Osteoblast (primary cell): ENCODE data around the gene COL9A2. TPM values are rescaled to one million over a fixed set of nuclear protein-coding genes. Genes with fewer than 3 reads are reported as not detected.

ENCODE experiments used
- DNase-seq: peaks from one replicate; pipeline ENCODE4 v3.0.0; 2011; ENCODE audit warnings: low spot score, mixed read lengths; ENCODE audit not compliant: insufficient read length; ENCODE audit errors: missing footprints
- H2AFZ ChIP-seq: 2 replicates; pipeline ENCODE4 v1.6.0; 2011; ENCODE audit warnings: mild to moderate bottlenecking, low read length
- H3K27ac ChIP-seq: 2 replicates; pipeline ENCODE4 v1.5.1; 2011; ENCODE audit warnings: mild to moderate bottlenecking, low read depth, low read length, moderate library complexity
- H3K27me3 ChIP-seq: 2 replicates; pipeline ENCODE4 v1.6.0; 2012; ENCODE audit warnings: mild to moderate bottlenecking, control low read depth, inconsistent platforms, low read length, moderate library complexity; ENCODE audit not compliant: insufficient read depth
- H3K36me3 ChIP-seq: 2 replicates; pipeline ENCODE4 v1.5.1; 2011; ENCODE audit warnings: mild to moderate bottlenecking, low read length, control low read depth, moderate library complexity; ENCODE audit not compliant: insufficient read depth
- H3K4me1 ChIP-seq: 2 replicates; pipeline ENCODE4 v1.5.1; 2011; ENCODE audit warnings: mild to moderate bottlenecking, low read length, control low read depth, moderate library complexity; ENCODE audit not compliant: insufficient read depth
- H3K4me2 ChIP-seq: 2 replicates; pipeline ENCODE4 v1.6.0; 2011; ENCODE audit warnings: mild to moderate bottlenecking, low read length; ENCODE audit not compliant: insufficient read depth
- H3K4me3 ChIP-seq: fragments of 200-600 bp; sonication (generic); 3 replicates; pipeline ENCODE4 v1.5.1; 2012; ENCODE audit warnings: mild to moderate bottlenecking, low read length, inconsistent platforms; ENCODE audit not compliant: insufficient read depth
- H3K79me2 ChIP-seq: 2 replicates; pipeline ENCODE4 v1.6.0; 2012; ENCODE audit warnings: mild to moderate bottlenecking, low read length, control low read depth, inconsistent platforms; ENCODE audit not compliant: insufficient read depth
- H3K9me3 ChIP-seq: 2 replicates; pipeline ENCODE4 v1.5.1; 2011; ENCODE audit warnings: low read depth, low read length, control low read depth
- H4K20me1 ChIP-seq: 2 replicates; pipeline ENCODE4 v1.6.0; 2012; ENCODE audit warnings: mild to moderate bottlenecking, low read length, control low read depth; ENCODE audit not compliant: insufficient read depth
- total RNA-seq: library from RNA; depleted of rRNA; stranded (reverse); fragments of >200 nt; gene quantifications from 2 replicates; pipeline ENCODE4 v1.2.3, GENCODE V29; 2012
- TF ChIP-seq, protein P1 (sequence below): IDR thresholded peaks from 2 replicates; pipeline ENCODE4 v1.5.1; 2011; ENCODE audit warnings: mild to moderate bottlenecking, low read depth, low read length, moderate library complexity; ENCODE audit errors: extremely low read depth

Gene COL9A2
- total RNA-seq, 1 donor: 0.36 TPM

DNA sequence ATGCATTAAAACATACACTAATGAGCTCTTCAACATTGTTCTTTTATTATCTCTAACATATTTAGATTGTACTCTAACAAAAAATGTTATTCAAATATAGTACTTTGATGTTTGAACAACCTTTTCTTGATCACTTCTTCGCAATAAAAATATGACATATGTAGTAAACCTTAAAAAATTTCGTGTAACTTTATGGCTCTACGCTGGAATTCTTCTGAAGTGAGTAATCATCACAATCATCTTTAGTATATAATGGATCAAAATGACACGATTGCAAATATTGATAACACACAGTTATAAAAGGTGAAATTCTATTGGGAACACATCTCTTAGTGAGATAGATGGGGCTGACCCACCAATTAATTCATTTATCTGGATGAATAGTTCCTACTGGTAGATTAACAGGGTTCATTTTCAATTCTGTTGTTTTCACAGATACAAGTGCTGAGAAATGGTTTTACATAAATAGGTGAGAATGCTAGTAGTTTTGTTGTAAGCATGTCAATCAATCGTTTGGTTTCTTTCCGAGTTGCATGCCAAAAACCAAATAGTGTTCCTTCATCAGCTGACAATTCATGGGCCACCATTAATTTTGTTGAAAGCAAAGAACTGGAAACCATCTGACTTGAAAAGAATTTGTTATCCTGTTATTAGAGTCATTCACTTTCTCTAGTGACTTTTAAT lies 60.5 kb downstream of the COL9A2 start:
- peak overlapping the region; percentile 100 for H2AFZ ChIP-seq
- no peaks in the 10 kb centered on the region for H3K9me3 ChIP-seq
- H3K4me2 ChIP-seq: peak overlapping the region; percentile 86
- peaks cover 20% of the 10 kb centered on the region for H3K36me3 ChIP-seq
- H3K4me1 ChIP-seq: peaks cover 12% of the 10 kb centered on the region
- H3K27ac ChIP-seq: peak overlapping the region; percentile 99
- H3K27me3 ChIP-seq: no peaks in the 10 kb centered on the region
- H4K20me1 ChIP-seq: no peaks in the 10 kb centered on the region
- H3K4me3 ChIP-seq: peak overlapping the region; percentile 92
- TF ChIP-seq, protein P1, sequence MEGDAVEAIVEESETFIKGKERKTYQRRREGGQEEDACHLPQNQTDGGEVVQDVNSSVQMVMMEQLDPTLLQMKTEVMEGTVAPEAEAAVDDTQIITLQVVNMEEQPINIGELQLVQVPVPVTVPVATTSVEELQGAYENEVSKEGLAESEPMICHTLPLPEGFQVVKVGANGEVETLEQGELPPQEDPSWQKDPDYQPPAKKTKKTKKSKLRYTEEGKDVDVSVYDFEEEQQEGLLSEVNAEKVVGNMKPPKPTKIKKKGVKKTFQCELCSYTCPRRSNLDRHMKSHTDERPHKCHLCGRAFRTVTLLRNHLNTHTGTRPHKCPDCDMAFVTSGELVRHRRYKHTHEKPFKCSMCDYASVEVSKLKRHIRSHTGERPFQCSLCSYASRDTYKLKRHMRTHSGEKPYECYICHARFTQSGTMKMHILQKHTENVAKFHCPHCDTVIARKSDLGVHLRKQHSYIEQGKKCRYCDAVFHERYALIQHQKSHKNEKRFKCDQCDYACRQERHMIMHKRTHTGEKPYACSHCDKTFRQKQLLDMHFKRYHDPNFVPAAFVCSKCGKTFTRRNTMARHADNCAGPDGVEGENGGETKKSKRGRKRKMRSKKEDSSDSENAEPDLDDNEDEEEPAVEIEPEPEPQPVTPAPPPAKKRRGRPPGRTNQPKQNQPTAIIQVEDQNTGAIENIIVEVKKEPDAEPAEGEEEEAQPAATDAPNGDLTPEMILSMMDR: no peak
- peak; percentile 39 for DNase-seq
- peaks cover 57% of the 10 kb centered on the region for H3K79me2 ChIP-seq

DNA sequence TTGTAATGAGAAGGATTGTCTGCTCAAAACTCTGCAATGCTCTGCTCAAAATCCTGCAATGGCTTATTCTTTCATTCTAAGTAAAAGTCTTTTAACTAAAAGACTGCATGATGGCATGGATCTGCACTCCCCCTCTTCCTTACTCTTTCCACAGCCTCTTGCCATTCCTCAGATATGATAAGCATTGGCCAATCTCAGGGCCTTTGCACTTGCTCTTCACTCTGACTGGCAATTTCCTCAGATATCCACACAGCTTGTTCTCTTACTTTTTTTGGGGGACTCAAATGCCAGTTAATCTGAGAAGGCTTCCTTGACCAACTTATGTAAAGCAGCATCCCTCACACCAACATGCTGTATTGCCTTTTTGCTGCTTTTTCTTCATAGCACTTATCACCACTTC lies 61.9 kb downstream of the COL9A2 start:
- no peak overlapping the region for H3K27ac ChIP-seq
- no peak overlapping the region for H2AFZ ChIP-seq
- no peak overlapping the region for H3K4me2 ChIP-seq
- no peaks in the 10 kb centered on the region for H4K20me1 ChIP-seq
- TF ChIP-seq, protein P1: no peak
- H3K36me3 ChIP-seq: peaks cover 7% of the 10 kb centered on the region
- H3K4me1 ChIP-seq: peaks cover 12% of the 10 kb centered on the region
- no peaks in the 10 kb centered on the region for H3K9me3 ChIP-seq
- DNase-seq: no peak
- H3K27me3 ChIP-seq: no peaks in the 10 kb centered on the region
- H3K4me3 ChIP-seq: no peak overlapping the region
- H3K79me2 ChIP-seq: peaks cover 44% of the 10 kb centered on the region

DNA sequence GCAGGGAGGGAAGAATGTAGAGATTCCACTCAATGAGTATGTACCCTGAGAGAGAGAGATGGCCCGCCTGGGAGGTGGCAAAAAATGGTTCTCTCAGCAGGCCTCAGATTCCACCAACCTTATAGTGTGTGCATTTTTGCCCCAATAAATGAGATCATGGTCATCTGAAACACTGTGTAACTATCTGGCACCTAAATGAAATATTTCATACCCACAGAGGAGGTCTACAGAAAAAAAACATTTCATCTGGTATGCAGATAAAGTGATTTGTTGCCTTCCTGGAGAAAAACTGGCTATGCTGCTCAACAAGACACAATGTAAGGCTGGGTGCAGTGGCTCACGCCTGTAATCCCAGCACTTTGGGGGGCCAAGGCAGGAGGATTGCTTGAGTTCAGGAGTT lies 64.5 kb downstream of the COL9A2 start:
- no peaks in the 10 kb centered on the region for H3K27me3 ChIP-seq
- H3K4me3 ChIP-seq: no peak overlapping the region
- H3K36me3 ChIP-seq: no peaks in the 10 kb centered on the region
- TF ChIP-seq, protein P1: no peak
- H3K4me2 ChIP-seq: no peak overlapping the region
- H4K20me1 ChIP-seq: no peaks in the 10 kb centered on the region
- H3K9me3 ChIP-seq: no peaks in the 10 kb centered on the region
- peak; percentile 25 for DNase-seq
- peaks cover 26% of the 10 kb centered on the region for H3K79me2 ChIP-seq
- H2AFZ ChIP-seq: no peak overlapping the region
- H3K27ac ChIP-seq: no peak overlapping the region
- H3K4me1 ChIP-seq: peaks cover 6% of the 10 kb centered on the region

DNA sequence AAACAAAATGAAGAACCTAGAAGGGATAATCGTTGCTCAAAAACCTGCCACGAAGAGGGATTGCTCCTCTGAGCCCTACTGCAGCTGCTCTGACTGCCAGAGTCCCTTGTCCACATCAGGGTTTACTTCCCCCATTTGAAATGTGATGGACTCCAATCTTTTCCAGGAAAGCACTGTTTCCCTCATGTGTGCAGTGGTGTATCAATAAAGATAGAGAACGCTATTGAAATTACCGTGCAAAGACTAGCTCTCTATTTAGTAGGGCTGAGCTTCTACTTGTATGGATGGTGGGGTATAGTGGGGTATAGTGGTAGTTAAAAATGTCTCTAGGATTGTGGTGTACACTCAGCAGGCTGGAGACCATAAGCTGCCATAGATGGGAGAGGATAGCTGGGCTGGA lies 65.6 kb downstream of the COL9A2 start:
- Histone ChIP-seq H3K36me3 (no peaks in the 10 kb centered on the region), H3K4me3 (no peak overlapping the region), H3K27ac (no peak overlapping the region), H3K79me2 (peaks cover 16% of the 10 kb centered on the region), H3K9me3 (no peaks in the 10 kb centered on the region), H4K20me1 (no peaks in the 10 kb centered on the region), H3K27me3 (no peaks in the 10 kb centered on the region), H3K4me1 (peaks cover 1% of the 10 kb centered on the region), H3K4me2 (no peak overlapping the region), H2AFZ (no peak overlapping the region)
- TF ChIP-seq, protein P1: no peak
- DNase-seq: no peak

Other genes starting within 250 kb of the COL9A2 start
- 40.9 and 43.3 TPM in 2 replicates for gene PPT1, start 220.0 kb downstream of the COL9A2 start, total RNA-seq
- 26.2 and 29.7 TPM in 2 replicates for gene RLF, start 155.9 kb downstream of the COL9A2 start, total RNA-seq
- not detected in 2 replicates for gene TMCO2, start 69.3 kb downstream of the COL9A2 start, total RNA-seq
- gene ZMPSTE24, start 59.0 kb downstream of the COL9A2 start, total RNA-seq: 72.4 and 77.2 TPM in 2 replicates
- 14.1 and 20.3 TPM in 2 replicates for gene SMAP2, start 56.4 kb upstream of the COL9A2 start, total RNA-seq
- 4.7 and 5.6 TPM in 2 replicates for gene ZFP69B, start 133.2 kb upstream of the COL9A2 start, total RNA-seq
- 3.6 and 4.4 TPM in 2 replicates for gene ZFP69, start 160.0 kb upstream of the COL9A2 start, total RNA-seq
- 10.0 and 12.3 TPM in 2 replicates for gene EXO5, start 191.5 kb upstream of the COL9A2 start, total RNA-seq
- gene ZNF684, start 214.4 kb upstream of the COL9A2 start, total RNA-seq: 3.6 and 3.8 TPM in 2 replicates